Liver (tissue), 9 donors: ENCODE measurements around the gene CCDC15. TPM values are rescaled to one million over a fixed set of nuclear protein-coding genes. Genes with fewer than 3 reads are reported as not detected.

ENCODE experiments used
- DNase-seq: peaks from one replicate; pipeline ENCODE4 v3.0.0-alpha.2; 2017; ENCODE audit warnings: low spot score
- H3K27ac ChIP-seq, 2 donors: one replicate each; pipeline ENCODE4 v1.7.0; 2013; ENCODE audit warnings: inconsistent platforms in 2 of 2, low read length in 2 of 2, control low read depth in 1 of 2, low read depth in 1 of 2, mild to moderate bottlenecking in 1 of 2
- H3K27me3 ChIP-seq, 4 donors: one replicate each; pipeline versions ENCODE4 v1.6.1 to v1.7.0; 2013; ENCODE audit warnings: low read length in 3 of 4, inconsistent platforms in 1 of 4, mild to moderate bottlenecking in 1 of 4, moderate library complexity in 1 of 4; ENCODE audit not compliant: control insufficient read depth in 4 of 4, insufficient read depth in 4 of 4
- H3K36me3 ChIP-seq, 4 donors: one replicate each; pipeline versions ENCODE4 v1.6.1 to v1.7.0; 2013; ENCODE audit warnings: low read length in 3 of 4, mild to moderate bottlenecking in 3 of 4, low read depth in 1 of 4, moderate library complexity in 1 of 4; ENCODE audit not compliant: control insufficient read depth in 4 of 4, insufficient read depth in 3 of 4
- H3K4me1 ChIP-seq, 4 donors: one replicate each; pipeline versions ENCODE4 v1.6.1 to v1.7.0; 2013; ENCODE audit warnings: low read length in 3 of 4, mild to moderate bottlenecking in 3 of 4, moderate library complexity in 1 of 4; ENCODE audit not compliant: control insufficient read depth in 4 of 4, insufficient read depth in 4 of 4
- H3K4me3 ChIP-seq, 3 donors: one replicate each; pipeline versions ENCODE4 v1.6.1 to v1.7.0; 2013; ENCODE audit warnings: low read length in 3 of 3, control low read depth in 1 of 3, low read depth in 1 of 3, mild to moderate bottlenecking in 1 of 3
- H3K9ac ChIP-seq, 2 donors: one replicate each; pipeline ENCODE4 v1.7.0; 2013; ENCODE audit warnings: low read length in 2 of 2, mild to moderate bottlenecking in 2 of 2, moderate library complexity in 2 of 2, control low read depth in 1 of 2, low read depth in 1 of 2
- H3K9me3 ChIP-seq, 4 donors: one replicate each; pipeline versions ENCODE4 v1.6.1 to v1.7.0; 2013; ENCODE audit warnings: low read length in 3 of 4; ENCODE audit not compliant: control insufficient read depth in 4 of 4
- EGR1 ChIP-seq, 2 donors: IDR thresholded peaks; 2 replicates each; pipeline ENCODE4 v1.6.1; 2016 to 2018; ENCODE audit warnings: antibody characterized with exemption in 2 of 2, low read depth in 2 of 2
- FOXA1 ChIP-seq: IDR thresholded peaks from 2 replicates; pipeline ENCODE4 v1.6.1; 2016; ENCODE audit warnings: antibody characterized with exemption
- FOXA2 ChIP-seq: IDR thresholded peaks from 2 replicates; pipeline ENCODE4 v1.6.1; 2016; ENCODE audit warnings: antibody characterized with exemption
- GABPA ChIP-seq, 2 donors: IDR thresholded peaks in 1 of 2; conservative IDR thresholded peaks in 1 of 2; 2 replicates each; pipeline ENCODE4 v1.6.1; 2016; ENCODE audit warnings: antibody characterized with exemption in 2 of 2, mild to moderate bottlenecking in 1 of 2, moderate library complexity in 1 of 2
- HNF4A ChIP-seq, 2 donors: conservative IDR thresholded peaks; 2 replicates each; pipeline ENCODE4 v1.6.1; 2016; ENCODE audit warnings: antibody characterized with exemption in 2 of 2, mild to moderate bottlenecking in 2 of 2
- HNF4G ChIP-seq: IDR thresholded peaks from 2 replicates; pipeline ENCODE4 v1.6.1; 2016; ENCODE audit warnings: antibody characterized with exemption
- JUND ChIP-seq, 2 donors: IDR thresholded peaks; 2 replicates each; pipeline ENCODE4 v1.6.1; 2016; ENCODE audit warnings: antibody characterized with exemption in 2 of 2
- NR2F2 ChIP-seq: IDR thresholded peaks from 2 replicates; pipeline ENCODE4 v1.6.1; 2016; ENCODE audit warnings: antibody characterized with exemption
- RAD21 ChIP-seq, 2 donors: IDR thresholded peaks; 2 replicates each; pipeline ENCODE4 v1.6.1; 2016; ENCODE audit warnings: antibody characterized with exemption in 2 of 2, mild to moderate bottlenecking in 2 of 2
- RXRA ChIP-seq, 2 donors: IDR thresholded peaks; 2 replicates each; pipeline ENCODE4 v1.6.1; 2017 to 2018; ENCODE audit warnings: antibody characterized with exemption in 2 of 2, mild to moderate bottlenecking in 1 of 2
- SP1 ChIP-seq: IDR thresholded peaks from 2 replicates; pipeline ENCODE4 v1.6.1; 2018; ENCODE audit warnings: antibody characterized with exemption, mild to moderate bottlenecking
- TAF1 ChIP-seq: conservative IDR thresholded peaks from 2 replicates; pipeline ENCODE4 v1.6.1; 2016; ENCODE audit warnings: antibody characterized with exemption, mild to moderate bottlenecking
- YY1 ChIP-seq: IDR thresholded peaks from 2 replicates; pipeline ENCODE4 v1.6.1; 2016; ENCODE audit warnings: antibody characterized with exemption, mild to moderate bottlenecking
- WGBS: extraction: QIAGEN DNeasy Blood & Tissue Kit; methylation state at CpG from one replicate; pipeline ENCODE4 v1.1.7; 2013; 5-methylcytosine and 5-hydroxymethylcytosine counted together
- polyA plus RNA-seq, 2 donors: library from polyadenylated mRNA; stranded (reverse) in 1 of 2; unstranded in 1 of 2; fragments of 200-250 nt in 1 of 2; fragments of >200 nt in 1 of 2; fragmentation: Nextera tagmentation in 1 of 2; extraction: Ambion mirVana in 1 of 2; gene quantifications; one replicate each; pipeline versions ENCODE4 v1.2.1 to v1.2.3, GENCODE V29; 2013 to 2015
- total RNA-seq, 2 donors: library from RNA; depleted of rRNA; stranded (reverse); fragments of >200 nt; gene quantifications; one replicate each; pipeline ENCODE4 v1.2.3, GENCODE V29; 2014
- TF ChIP-seq, protein P1 (sequence below): IDR thresholded peaks from 2 replicates; pipeline ENCODE4 v1.6.1; 2016; ENCODE audit warnings: antibody characterized with exemption
- TF ChIP-seq, protein P2 (sequence below): IDR thresholded peaks from 2 replicates; pipeline ENCODE4 v1.6.1; 2016; ENCODE audit warnings: antibody characterized with exemption, mild to moderate bottlenecking
- TF ChIP-seq, protein P3 (sequence below): fragments of 150-350 bp; IDR thresholded peaks from 2 replicates; pipeline ENCODE4 v1.5.1; 2017; ENCODE audit warnings: improper control_type of control experiment, low read depth, low read length; ENCODE audit not compliant: missing input control
- TF ChIP-seq, protein P4 (sequence below): IDR thresholded peaks from 2 replicates; pipeline ENCODE4 v1.6.1; 2016; ENCODE audit warnings: antibody characterized with exemption
- TF ChIP-seq, protein P5 (sequence below): IDR thresholded peaks from 2 replicates; pipeline ENCODE4 v1.6.1; 2016; ENCODE audit warnings: antibody characterized with exemption
- donor health status: healthy.
- donor health status: healthy.
- donor health status: healthy.
- donor health status: healthy.
- donor health status: healthy.

The CCDC15 gene
- total and polyA plus RNA-seq, 4 donors: 0.35 to 3.5 (median 0.88) TPM

DNA sequence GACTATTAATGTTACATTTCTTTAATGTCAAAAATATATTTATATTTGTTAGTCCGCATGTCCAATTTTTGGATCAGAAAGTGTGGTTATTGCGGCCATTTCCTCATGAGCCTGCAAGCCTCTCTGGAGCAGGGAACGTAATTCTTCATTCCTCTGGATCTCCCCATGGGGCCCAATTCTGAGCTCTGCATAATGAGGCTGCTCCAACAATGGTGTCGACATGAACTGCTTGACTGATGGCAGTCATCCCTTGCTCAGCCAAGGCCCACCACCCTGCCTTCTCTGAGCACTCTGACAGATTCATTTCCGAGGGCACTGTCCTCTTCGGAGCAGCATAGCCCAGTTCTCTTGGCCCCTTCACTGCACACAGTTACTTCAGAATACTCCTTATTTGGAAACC is 15.0 kb upstream of the CCDC15 start:
- no peak for DNase-seq
- H3K27me3 ChIP-seq: no peaks in the 10 kb centered on the region
- 93% methylated on average over 6 of the region's 6 CpGs for WGBS
- no peak overlapping the region for H3K27ac ChIP-seq
- no peak overlapping the region for H3K4me3 ChIP-seq
- no peaks in the 10 kb centered on the region for H3K9me3 ChIP-seq
- H3K36me3 ChIP-seq: no peaks in the 10 kb centered on the region
- H3K9ac ChIP-seq: no peak overlapping the region
- TF ChIP-seq, protein P1, sequence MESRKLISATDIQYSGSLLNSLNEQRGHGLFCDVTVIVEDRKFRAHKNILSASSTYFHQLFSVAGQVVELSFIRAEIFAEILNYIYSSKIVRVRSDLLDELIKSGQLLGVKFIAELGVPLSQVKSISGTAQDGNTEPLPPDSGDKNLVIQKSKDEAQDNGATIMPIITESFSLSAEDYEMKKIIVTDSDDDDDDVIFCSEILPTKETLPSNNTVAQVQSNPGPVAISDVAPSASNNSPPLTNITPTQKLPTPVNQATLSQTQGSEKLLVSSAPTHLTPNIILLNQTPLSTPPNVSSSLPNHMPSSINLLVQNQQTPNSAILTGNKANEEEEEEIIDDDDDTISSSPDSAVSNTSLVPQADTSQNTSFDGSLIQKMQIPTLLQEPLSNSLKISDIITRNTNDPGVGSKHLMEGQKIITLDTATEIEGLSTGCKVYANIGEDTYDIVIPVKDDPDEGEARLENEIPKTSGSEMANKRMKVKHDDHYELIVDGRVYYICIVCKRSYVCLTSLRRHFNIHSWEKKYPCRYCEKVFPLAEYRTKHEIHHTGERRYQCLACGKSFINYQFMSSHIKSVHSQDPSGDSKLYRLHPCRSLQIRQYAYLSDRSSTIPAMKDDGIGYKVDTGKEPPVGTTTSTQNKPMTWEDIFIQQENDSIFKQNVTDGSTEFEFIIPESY: no peak
- no peak for TF ChIP-seq JUND (IDR thresholded peaks at IDR 0.05)
- no peak for TF ChIP-seq NR2F2
- TF ChIP-seq, protein P2, sequence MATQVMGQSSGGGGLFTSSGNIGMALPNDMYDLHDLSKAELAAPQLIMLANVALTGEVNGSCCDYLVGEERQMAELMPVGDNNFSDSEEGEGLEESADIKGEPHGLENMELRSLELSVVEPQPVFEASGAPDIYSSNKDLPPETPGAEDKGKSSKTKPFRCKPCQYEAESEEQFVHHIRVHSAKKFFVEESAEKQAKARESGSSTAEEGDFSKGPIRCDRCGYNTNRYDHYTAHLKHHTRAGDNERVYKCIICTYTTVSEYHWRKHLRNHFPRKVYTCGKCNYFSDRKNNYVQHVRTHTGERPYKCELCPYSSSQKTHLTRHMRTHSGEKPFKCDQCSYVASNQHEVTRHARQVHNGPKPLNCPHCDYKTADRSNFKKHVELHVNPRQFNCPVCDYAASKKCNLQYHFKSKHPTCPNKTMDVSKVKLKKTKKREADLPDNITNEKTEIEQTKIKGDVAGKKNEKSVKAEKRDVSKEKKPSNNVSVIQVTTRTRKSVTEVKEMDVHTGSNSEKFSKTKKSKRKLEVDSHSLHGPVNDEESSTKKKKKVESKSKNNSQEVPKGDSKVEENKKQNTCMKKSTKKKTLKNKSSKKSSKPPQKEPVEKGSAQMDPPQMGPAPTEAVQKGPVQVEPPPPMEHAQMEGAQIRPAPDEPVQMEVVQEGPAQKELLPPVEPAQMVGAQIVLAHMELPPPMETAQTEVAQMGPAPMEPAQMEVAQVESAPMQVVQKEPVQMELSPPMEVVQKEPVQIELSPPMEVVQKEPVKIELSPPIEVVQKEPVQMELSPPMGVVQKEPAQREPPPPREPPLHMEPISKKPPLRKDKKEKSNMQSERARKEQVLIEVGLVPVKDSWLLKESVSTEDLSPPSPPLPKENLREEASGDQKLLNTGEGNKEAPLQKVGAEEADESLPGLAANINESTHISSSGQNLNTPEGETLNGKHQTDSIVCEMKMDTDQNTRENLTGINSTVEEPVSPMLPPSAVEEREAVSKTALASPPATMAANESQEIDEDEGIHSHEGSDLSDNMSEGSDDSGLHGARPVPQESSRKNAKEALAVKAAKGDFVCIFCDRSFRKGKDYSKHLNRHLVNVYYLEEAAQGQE: no peak
- TF ChIP-seq, protein P3, sequence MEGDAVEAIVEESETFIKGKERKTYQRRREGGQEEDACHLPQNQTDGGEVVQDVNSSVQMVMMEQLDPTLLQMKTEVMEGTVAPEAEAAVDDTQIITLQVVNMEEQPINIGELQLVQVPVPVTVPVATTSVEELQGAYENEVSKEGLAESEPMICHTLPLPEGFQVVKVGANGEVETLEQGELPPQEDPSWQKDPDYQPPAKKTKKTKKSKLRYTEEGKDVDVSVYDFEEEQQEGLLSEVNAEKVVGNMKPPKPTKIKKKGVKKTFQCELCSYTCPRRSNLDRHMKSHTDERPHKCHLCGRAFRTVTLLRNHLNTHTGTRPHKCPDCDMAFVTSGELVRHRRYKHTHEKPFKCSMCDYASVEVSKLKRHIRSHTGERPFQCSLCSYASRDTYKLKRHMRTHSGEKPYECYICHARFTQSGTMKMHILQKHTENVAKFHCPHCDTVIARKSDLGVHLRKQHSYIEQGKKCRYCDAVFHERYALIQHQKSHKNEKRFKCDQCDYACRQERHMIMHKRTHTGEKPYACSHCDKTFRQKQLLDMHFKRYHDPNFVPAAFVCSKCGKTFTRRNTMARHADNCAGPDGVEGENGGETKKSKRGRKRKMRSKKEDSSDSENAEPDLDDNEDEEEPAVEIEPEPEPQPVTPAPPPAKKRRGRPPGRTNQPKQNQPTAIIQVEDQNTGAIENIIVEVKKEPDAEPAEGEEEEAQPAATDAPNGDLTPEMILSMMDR: no peak
- TF ChIP-seq RXRA (IDR thresholded peaks at IDR 0.05): no peak
- no peak for TF ChIP-seq GABPA (IDR thresholded peaks at IDR 0.05 in 1 of 2, conservative IDR thresholded peaks at IDR 0.05 in 1 of 2)
- no peak for TF ChIP-seq HNF4A (conservative IDR thresholded peaks at IDR 0.05)
- TF ChIP-seq, protein P4, sequence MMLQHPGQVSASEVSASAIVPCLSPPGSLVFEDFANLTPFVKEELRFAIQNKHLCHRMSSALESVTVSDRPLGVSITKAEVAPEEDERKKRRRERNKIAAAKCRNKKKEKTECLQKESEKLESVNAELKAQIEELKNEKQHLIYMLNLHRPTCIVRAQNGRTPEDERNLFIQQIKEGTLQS: no peak
- TF ChIP-seq YY1: no peak
- TF ChIP-seq RAD21 (IDR thresholded peaks at IDR 0.05): no peak
- TF ChIP-seq, protein P5, sequence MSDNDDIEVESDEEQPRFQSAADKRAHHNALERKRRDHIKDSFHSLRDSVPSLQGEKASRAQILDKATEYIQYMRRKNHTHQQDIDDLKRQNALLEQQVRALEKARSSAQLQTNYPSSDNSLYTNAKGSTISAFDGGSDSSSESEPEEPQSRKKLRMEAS: no peak
- no peak for TF ChIP-seq HNF4G
- TF ChIP-seq EGR1 (IDR thresholded peaks at IDR 0.05; ENCODE audit: low read depth in 2 of 2): no peak
- no peak for TF ChIP-seq FOXA1
- no peak for TF ChIP-seq SP1
- no peak for TF ChIP-seq FOXA2
- no peak for TF ChIP-seq TAF1
- peaks cover 3 to 24% (median 13%) of the 10 kb centered on the region in 4 donors for H3K4me1 ChIP-seq
